HG03196 (cell line): Measurements from ENCODE around the gene IL4I1.

Experiments used
- ATAC-seq: cut with Tn5 transposase; IDR thresholded peaks from one replicate; pipeline ENCODE4 v1.9.1; 2021; ENCODE audit not compliant: unreplicated experiment

Gene IL4I1

GRCh38 chr19:49852631-49853126 lies 44.0 kb downstream of the IL4I1 start:
- no peak for ATAC-seq

- ATAC-seq: peak; percentile 9
Measured at GRCh38 chr19:49851456-49852259, 45.0 kb downstream of the IL4I1 start.

- peak; percentile 69 for ATAC-seq
Measured at GRCh38 chr19:49850487-49851342, 46.0 kb downstream of the IL4I1 start, which contains the start of gene PTOV1. TSS of gene PTOV1 (plus strand) at chr19:49851159.

GRCh38 chr19:49850221-49850486 lies 46.5 kb downstream of the IL4I1 start:
- peak; percentile 9 for ATAC-seq

- no peak for ATAC-seq
Measured at GRCh38 chr19:49849433-49850220, 47.1 kb downstream of the IL4I1 start.

DNA sequence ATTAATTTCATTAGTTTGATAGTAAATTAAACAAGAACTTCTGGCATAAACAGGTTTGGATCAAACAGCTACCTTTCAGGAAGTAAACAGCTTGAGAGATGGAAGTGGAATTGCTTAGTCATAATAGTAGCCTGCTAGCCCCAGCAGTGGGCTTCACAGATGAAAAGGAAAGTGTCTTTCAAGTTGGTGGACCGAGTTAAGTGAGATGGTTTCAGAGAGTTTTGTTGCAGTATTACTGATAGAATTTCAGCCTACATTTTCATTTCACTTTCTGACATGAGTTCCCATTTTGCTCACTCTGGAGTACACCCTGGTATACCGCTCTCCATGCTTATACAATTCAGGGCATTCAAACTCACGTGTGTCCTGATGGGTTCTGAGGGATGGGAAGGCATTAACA lies 47.7 kb downstream of the IL4I1 start:
- no peak for ATAC-seq

- ATAC-seq: no peak
Measured at GRCh38 chr19:49847731-49848696, 48.7 kb downstream of the IL4I1 start.

- ATAC-seq: no peak
Measured at GRCh38 chr19:49846408-49846807, 50.3 kb downstream of the IL4I1 start.

DNA sequence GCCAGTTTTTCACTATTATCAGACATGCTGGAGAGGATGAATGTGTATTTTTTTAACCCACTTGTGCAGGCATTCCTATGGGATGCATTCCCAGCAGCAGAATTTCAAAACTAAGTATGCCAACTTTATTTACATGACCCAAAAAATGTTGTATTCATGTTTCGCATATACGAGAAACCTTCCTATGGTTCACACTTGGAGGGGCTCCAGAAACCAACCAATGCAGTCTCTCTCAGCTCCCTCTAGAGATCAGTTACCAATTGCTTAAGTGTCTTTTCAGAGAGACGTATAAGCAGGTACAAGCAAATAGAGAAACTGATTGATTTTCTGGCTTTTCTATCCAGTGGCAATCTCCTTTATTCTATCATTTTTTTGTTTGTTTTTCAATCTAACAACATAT lies 51.3 kb downstream of the IL4I1 start:
- ATAC-seq: no peak

DNA sequence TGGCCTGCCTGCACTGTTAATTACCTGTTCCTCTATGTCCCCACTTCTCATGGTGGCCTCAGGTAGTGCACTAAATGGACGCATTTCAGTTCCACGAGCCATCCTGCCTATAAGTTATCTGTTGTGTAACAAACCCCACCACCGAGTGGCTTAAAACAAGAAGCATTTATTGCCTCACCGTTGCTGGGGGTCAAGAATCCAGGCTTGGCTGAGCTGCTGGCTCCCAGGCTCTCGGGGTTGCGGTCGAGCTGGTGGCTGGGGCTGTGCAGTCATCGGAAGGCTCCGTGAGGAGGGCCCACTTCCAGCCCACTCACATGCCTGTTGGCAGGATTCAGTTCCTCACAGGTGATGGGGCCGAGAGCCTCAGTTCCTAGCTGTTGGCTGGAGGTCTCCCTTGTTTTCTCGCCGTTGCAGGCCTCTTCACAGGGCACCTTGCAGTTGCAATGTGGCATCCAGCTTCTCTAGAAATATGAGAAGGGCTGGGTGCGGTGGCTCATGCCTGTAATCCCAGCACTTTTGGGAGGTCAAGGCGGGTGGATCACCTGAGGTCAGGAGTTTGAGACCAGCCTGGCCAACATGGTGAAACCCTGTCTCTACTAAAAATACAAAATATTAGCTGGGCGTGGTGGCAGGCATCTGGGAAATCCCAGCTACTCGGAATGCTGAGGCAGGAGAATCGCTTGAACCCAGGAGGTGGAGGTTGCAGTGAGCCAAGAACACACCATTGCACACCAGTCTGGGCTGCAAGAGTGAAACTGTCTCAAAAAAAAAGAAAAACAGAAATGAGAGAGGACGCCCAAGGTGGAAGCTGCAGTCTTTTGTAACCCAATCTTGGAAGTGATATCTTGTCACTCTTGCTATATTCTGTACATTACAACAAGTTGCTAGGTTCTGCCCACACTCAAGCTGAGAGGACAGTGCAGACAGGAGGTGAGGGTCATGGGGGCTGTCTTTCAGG lies 52.3 kb downstream of the IL4I1 start:
- ATAC-seq: no peak

GRCh38 chr19:49843265-49843664 lies 53.4 kb downstream of the IL4I1 start:
- ATAC-seq: no peak

DNA sequence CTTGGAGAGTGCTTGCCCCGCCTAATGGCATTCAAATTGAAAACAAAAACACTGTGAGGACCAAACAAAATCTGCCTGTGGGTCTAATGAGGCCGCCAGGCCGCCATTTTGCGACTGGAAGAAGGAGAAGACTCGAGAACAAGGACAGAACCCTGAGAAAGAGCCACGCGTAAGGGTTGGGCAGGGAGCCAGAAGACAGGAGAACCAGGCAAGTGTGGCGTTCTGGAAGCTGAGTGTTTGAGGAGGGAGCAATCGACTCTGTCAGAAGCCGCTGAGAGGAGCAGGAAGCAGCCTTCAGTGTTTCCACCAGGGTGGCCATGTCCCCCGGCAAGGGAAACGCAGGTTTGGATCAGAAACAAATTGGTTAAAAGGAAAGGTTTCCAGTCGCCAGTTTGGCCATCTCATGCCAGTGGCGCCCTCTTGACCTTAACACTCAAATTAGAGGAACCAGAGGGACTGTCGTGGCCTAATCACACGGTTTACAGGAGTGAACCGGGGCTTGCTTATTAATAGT lies 55.9 kb downstream of the IL4I1 start:
- ATAC-seq: no peak

DNA sequence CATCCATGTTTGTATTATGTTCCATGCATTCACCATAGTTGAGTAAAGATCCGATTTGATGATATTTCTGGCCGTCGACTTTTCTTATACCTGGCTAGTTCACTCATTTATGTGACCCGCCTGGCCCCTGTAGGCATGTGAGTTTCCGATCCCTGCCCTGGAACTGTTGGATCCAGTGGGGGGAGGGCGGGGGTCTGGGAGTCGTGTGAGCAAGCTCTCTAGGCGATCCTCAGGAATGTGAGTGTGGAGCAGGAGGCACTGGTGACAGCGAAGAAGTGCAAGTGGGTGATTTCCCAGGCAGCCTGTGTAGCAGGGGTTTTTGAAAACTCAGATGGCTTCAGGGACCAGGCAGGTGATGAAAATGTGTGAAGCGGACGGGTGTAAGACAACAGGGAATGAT lies 56.4 kb downstream of the IL4I1 start:
- no peak for ATAC-seq

- no peak for ATAC-seq
Measured at GRCh38 chr19:49839713-49840112, 57.0 kb downstream of the IL4I1 start.
